Activated CD8-positive, alpha-beta T cell treated with anti-CD3 and anti-CD28 coated beads, Interleukin-2, amount 10 ng/mL, durations not matched to agents 7 days and 5 days (primary cell): ENCODE data around the gene KRAS. TPM values are rescaled to one million over a fixed set of nuclear protein-coding genes. Genes with fewer than 3 reads are reported as not detected.
A peak's percentile ranks its signal among the peaks of the same experiment; 100 is the strongest.

Source experiments
- ATAC-seq: fragments of 150-1000 bp; cut with Tn5 transposase; one replicate; pipeline ENCODE4 v1.10.0; 2021; ENCODE audit warnings: moderate library complexity
- CTCF ChIA-PET: fragments of 350-600 bp; sonication (Branson Sonifier 250); formaldehyde crosslinking; loops from one replicate; lab custom pipeline; 2021; ENCODE audit warnings: antibody characterized with exemption; lab: Charles Lee
- POLR2A ChIA-PET: fragments of 350-600 bp; sonication (Branson Sonifier 250); formaldehyde crosslinking; loops from one replicate; lab custom pipeline; 2021; ENCODE audit warnings: antibody characterized with exemption; lab: Charles Lee
- DNase-seq: peaks from one replicate; pipeline ENCODE4 v3.0.0-alpha.2; 2020
- H3K27ac Mint-ChIP-seq: one replicate; pipeline ENCODE4 v1.8.0; 2021; ENCODE audit warnings: mild to moderate bottlenecking, mixed read lengths
- H3K27me3 Mint-ChIP-seq: one replicate; pipeline ENCODE4 v1.8.0; 2021; ENCODE audit warnings: low read depth, mixed read lengths
- H3K36me3 Mint-ChIP-seq: one replicate; pipeline ENCODE4 v1.8.0; 2021; ENCODE audit warnings: low read depth, mixed read lengths
- H3K4me1 Mint-ChIP-seq: one replicate; pipeline ENCODE4 v1.8.0; 2021; ENCODE audit warnings: low read depth, mixed read lengths
- H3K4me3 Mint-ChIP-seq: one replicate; pipeline ENCODE4 v1.8.0; 2021; ENCODE audit warnings: mild to moderate bottlenecking, mixed read lengths
- H3K9me3 Mint-ChIP-seq: one replicate; pipeline ENCODE4 v1.8.0; 2022; ENCODE audit warnings: mixed read lengths; ENCODE audit not compliant: insufficient read depth
- total RNA-seq, 2 experiments: library from RNA; stranded (reverse); gene quantifications; one replicate each; pipeline ENCODE4 v1.2.3, GENCODE V29; 2021

KRAS gene
- total RNA-seq, 2 experiments from 2014 or later = 33.4 to 37.6 TPM

GRCh38 chr12:25194722-25195055 is 56.0 kb downstream of the KRAS start:
- POLR2A ChIA-PET = interaction anchor here (1.1 to 3.0 kb wide), 4 partner anchors 12 to 194 kb away, joined by 3 to 7 read pairs (median 3); partner anchors contain the start of gene KRAS
- peak overlapping the region; percentile 88 for H3K27ac Mint-ChIP-seq
- peaks cover 19% of the 10 kb centered on the region for H3K4me1 Mint-ChIP-seq
- CTCF ChIA-PET = interaction anchor here (0.9 to 2.4 kb wide), 5 partner anchors 10 to 384 kb away, joined by 3 to 12 read pairs (median 4); no protein-coding TSS in a partner anchor
- DNase-seq = no peak
- peaks cover 2% of the 10 kb centered on the region for H3K36me3 Mint-ChIP-seq
- H3K27me3 Mint-ChIP-seq = no peaks in the 10 kb centered on the region
- H3K4me3 Mint-ChIP-seq = peak overlapping the region; percentile 93
- no peak for ATAC-seq
- H3K9me3 Mint-ChIP-seq = no peaks in the 10 kb centered on the region

DNA sequence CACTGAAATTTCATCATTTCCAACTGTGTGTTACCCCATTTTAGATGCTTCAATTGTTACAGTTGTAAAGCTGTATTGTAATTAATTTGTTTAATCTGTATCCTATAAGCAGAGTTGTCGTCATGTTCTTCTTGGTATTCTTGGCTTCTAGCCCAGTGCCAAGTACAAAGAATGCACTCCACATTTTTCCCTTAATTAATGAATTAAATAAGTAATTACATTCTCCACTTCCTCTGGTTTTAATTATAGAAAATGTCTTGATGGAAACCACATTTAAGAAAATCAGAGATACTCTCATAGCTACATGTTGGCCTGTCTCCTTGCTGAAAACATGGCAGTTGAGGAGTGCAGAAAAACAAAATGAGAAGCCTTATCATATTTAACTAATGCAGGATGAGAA is 56.5 kb downstream of the KRAS start:
- Mint-ChIP-seq H3K36me3 (no peaks in the 10 kb centered on the region), H3K4me3 (peak overlapping the region; percentile 93), H3K27ac (peak overlapping the region; percentile 88), H3K4me1 (peaks cover 19% of the 10 kb centered on the region), H3K27me3 (no peaks in the 10 kb centered on the region), H3K9me3 (no peaks in the 10 kb centered on the region)
- CTCF ChIA-PET = interaction anchor here (1.1 to 2.4 kb wide), 3 partner anchors 9 to 383 kb away, joined by 3 to 12 read pairs (median 4); no protein-coding TSS in a partner anchor
- POLR2A ChIA-PET = interaction anchor here (1.1 to 3.0 kb wide), 4 partner anchors 13 to 195 kb away, joined by 3 to 7 read pairs (median 3); partner anchors contain the start of gene KRAS
- DNase-seq = no peak
- no peak for ATAC-seq

DNA sequence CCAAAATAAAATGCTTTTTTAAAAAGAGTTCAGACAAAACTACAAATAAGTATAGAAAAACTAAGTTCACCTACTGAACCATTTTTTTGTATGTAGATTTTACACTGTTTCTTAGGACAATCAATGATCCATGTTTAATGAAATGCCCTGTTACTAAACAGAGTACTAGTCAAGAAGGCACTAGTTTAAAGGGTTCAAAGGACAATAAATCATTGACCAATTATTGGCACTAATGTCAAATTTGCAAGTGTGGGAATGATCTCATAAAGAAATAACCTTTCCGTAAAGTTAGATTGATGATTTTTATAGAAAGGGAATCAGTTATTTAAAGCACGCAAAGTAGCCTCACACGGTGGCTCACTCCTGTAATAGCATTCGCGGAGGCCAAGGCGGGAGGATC is 59.9 kb downstream of the KRAS start:
- no peaks in the 10 kb centered on the region for H3K9me3 Mint-ChIP-seq
- CTCF ChIA-PET = no interaction called here
- no peak overlapping the region for H3K27ac Mint-ChIP-seq
- POLR2A ChIA-PET = no interaction called here
- no peak overlapping the region for H3K4me3 Mint-ChIP-seq
- peaks cover 28% of the 10 kb centered on the region for H3K4me1 Mint-ChIP-seq
- no peak for DNase-seq
- no peaks in the 10 kb centered on the region for H3K27me3 Mint-ChIP-seq
- no peaks in the 10 kb centered on the region for H3K36me3 Mint-ChIP-seq
- ATAC-seq = no peak

- Mint-ChIP-seq H3K4me3 (no peak overlapping the region), H3K4me1 (peaks cover 22% of the 10 kb centered on the region), H3K27me3 (no peaks in the 10 kb centered on the region), H3K27ac (no peak overlapping the region), H3K36me3 (no peaks in the 10 kb centered on the region), H3K9me3 (no peaks in the 10 kb centered on the region)
- CTCF ChIA-PET = interaction anchor here (1.3 kb wide), 1 partner anchor 195 kb away, joined by 3 read pairs; no protein-coding TSS in a partner anchor
- POLR2A ChIA-PET = no interaction called here
- no peak for DNase-seq
- ATAC-seq = no peak
Observed at GRCh38 chr12:25189656-25190055, 61.1 kb downstream of the KRAS start.

- no peak overlapping the region for H3K4me3 Mint-ChIP-seq
- H3K27me3 Mint-ChIP-seq = no peaks in the 10 kb centered on the region
- ChIA-PET POLR2A (interaction anchor here (0.7 kb wide), 1 partner anchor 333 kb away, joined by 3 read pairs; no protein-coding TSS in a partner anchor), CTCF (no interaction called here)
- H3K36me3 Mint-ChIP-seq = no peaks in the 10 kb centered on the region
- ATAC-seq = no peak
- peaks cover 17% of the 10 kb centered on the region for H3K4me1 Mint-ChIP-seq
- H3K9me3 Mint-ChIP-seq = no peaks in the 10 kb centered on the region
- DNase-seq = no peak
- no peak overlapping the region for H3K27ac Mint-ChIP-seq
Observed at GRCh38 chr12:25187781-25188180, 62.9 kb downstream of the KRAS start.

- Mint-ChIP-seq H3K9me3 (no peaks in the 10 kb centered on the region), H3K4me3 (peak overlapping the region; percentile 61), H3K36me3 (no peaks in the 10 kb centered on the region), H3K27ac (peak overlapping the region; percentile 80), H3K27me3 (no peaks in the 10 kb centered on the region), H3K4me1 (peaks cover 17% of the 10 kb centered on the region)
- ChIA-PET POLR2A (interaction anchor here (0.7 kb wide), 1 partner anchor 332 kb away, joined by 3 read pairs; no protein-coding TSS in a partner anchor), CTCF (interaction anchor here (1.0 to 1.1 kb wide), 2 partner anchors 32 to 34 kb away, joined by 3 to 4 read pairs; no protein-coding TSS in a partner anchor)
- ATAC-seq = peak; percentile 90
- peak; percentile 38 for DNase-seq
Observed at GRCh38 chr12:25186788-25187402, 63.8 kb downstream of the KRAS start.

DNA sequence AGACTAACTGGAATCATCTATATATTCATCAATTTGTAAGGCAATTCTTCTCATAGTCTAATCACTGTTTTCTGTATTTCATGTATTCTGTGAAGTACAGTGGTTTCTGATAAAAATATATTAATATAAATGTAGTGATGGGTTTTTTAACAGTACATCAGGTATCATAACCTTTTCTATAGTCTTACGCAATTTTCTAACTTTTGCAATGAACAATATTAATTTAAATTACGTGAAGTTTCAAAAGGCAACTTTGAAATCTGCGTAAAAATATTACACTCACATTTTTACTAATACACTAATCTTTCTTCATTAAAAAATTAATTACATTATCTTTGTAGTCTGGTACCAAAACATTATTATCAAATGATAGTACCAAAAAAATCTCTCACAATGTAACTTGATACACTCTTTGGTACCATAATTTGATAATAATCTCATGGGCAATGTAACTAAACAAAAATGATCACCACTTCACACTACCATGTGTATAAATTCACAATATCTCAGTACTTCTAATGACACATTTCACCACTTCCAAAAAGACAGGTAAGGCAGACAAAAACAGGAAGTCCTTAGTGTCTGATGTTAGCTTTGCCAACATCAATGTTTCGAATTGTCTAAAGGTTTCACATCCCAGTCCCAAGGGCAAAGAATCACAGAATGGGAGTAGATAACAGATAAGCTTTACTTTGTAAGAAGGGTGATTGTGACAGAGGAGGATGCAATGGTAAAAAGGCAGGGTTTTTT is 64.5 kb downstream of the KRAS start:
- H3K27ac Mint-ChIP-seq = peak overlapping the region; percentile 80
- peak; percentile 40 for ATAC-seq
- H3K4me1 Mint-ChIP-seq = peaks cover 17% of the 10 kb centered on the region
- CTCF ChIA-PET = interaction anchor here (1.0 to 1.1 kb wide), 2 partner anchors 32 to 33 kb away, joined by 3 to 4 read pairs; no protein-coding TSS in a partner anchor
- no peaks in the 10 kb centered on the region for H3K27me3 Mint-ChIP-seq
- DNase-seq = no peak
- H3K36me3 Mint-ChIP-seq = no peaks in the 10 kb centered on the region
- POLR2A ChIA-PET = no interaction called here
- no peaks in the 10 kb centered on the region for H3K9me3 Mint-ChIP-seq
- H3K4me3 Mint-ChIP-seq = no peak overlapping the region

DNA sequence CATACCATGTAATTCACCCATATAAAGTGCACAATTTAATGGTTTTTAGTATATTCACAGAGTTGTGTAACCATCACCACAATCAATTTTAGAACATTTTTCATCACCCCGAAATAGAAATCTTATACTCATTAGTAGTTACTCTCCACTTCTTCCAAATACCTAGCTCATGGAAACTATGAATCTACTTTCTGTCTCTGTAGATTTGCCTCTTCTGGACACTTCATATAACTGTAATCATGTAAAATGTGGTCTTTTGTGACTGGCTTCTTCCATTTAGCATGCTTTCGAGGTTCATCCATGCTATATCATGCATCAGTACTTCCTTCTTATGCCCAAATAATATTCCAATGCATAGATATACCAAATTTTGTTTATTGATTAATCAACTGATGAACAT is 66.6 kb downstream of the KRAS start:
- ATAC-seq (no peak), DNase-seq (no peak)
- ChIA-PET CTCF (interaction anchor here (1.4 to 1.7 kb wide), 2 partner anchors 11 to 29 kb away, joined by 4 to 11 read pairs; partner anchors contain the start of genes DNAI7 and ETFRF1), POLR2A (no interaction called here)
- H3K9me3 Mint-ChIP-seq = no peaks in the 10 kb centered on the region
- no peaks in the 10 kb centered on the region for H3K36me3 Mint-ChIP-seq
- H3K27ac Mint-ChIP-seq = no peak overlapping the region
- no peak overlapping the region for H3K4me3 Mint-ChIP-seq
- peaks cover 17% of the 10 kb centered on the region for H3K4me1 Mint-ChIP-seq
- H3K27me3 Mint-ChIP-seq = no peaks in the 10 kb centered on the region

DNA sequence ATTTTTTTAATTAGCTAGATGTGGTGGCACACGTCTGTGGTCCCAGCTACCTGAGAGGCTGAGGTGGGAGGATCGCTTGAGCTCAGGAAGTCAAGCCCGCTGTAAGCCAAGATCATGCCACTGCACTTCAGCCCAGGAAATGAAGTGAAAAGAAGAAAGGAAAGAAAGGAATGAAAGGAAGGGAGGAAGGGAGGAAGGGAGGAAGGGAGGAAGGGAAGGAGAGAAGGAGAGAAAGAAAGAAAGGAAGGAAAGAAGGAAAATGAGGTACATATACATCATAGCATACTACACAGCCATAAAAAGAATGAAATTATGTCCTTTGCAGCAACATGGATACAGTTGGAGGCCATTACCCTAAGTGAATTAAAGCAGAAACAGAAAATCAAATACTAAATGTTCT is 68.0 kb downstream of the KRAS start:
- Mint-ChIP-seq H3K27ac (no peak overlapping the region), H3K9me3 (no peaks in the 10 kb centered on the region), H3K4me3 (no peak overlapping the region), H3K4me1 (peaks cover 16% of the 10 kb centered on the region), H3K27me3 (no peaks in the 10 kb centered on the region), H3K36me3 (no peaks in the 10 kb centered on the region)
- ChIA-PET CTCF (no interaction called here), POLR2A (interaction anchor here (0.6 kb wide), 3 partner anchors 73 to 716 kb away, joined by 3 to 6 read pairs (median 4); no protein-coding TSS in a partner anchor)
- ATAC-seq (no peak), DNase-seq (no peak)

- ATAC-seq (no peak), DNase-seq (no peak)
- no peak overlapping the region for H3K4me3 Mint-ChIP-seq
- H3K27me3 Mint-ChIP-seq = peaks cover 3% of the 10 kb centered on the region
- H3K27ac Mint-ChIP-seq = no peak overlapping the region
- H3K36me3 Mint-ChIP-seq = no peaks in the 10 kb centered on the region
- H3K9me3 Mint-ChIP-seq = no peaks in the 10 kb centered on the region
- POLR2A ChIA-PET = no interaction called here
- CTCF ChIA-PET = no interaction called here
- H3K4me1 Mint-ChIP-seq = no peaks in the 10 kb centered on the region
Observed at GRCh38 chr12:25162866-25163265, 87.9 kb downstream of the KRAS start.

DNA sequence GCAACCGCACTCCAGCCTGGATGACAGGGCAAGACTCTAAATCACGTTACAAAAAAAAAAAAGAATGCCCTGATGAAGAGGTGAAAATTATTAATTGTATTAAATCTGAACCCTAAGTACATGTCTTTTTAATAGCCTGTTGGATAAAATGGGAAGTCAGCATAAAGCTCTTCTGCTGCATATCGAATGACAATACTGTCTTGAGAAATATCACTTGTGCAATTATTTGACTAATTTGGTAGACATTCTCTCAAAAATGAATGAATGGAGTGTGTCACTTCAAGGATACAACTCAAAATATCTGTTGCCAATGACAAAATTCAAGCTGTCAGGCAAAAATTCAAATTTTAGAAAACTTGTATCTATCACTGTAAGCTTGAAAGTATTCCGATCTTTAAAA is 94.7 kb downstream of the KRAS start:
- Mint-ChIP-seq H3K4me1 (peaks cover 6% of the 10 kb centered on the region), H3K27ac (no peak overlapping the region), H3K36me3 (no peaks in the 10 kb centered on the region), H3K27me3 (peaks cover 3% of the 10 kb centered on the region), H3K9me3 (no peaks in the 10 kb centered on the region), H3K4me3 (no peak overlapping the region)
- DNase-seq (no peak), ATAC-seq (no peak)
- ChIA-PET CTCF (interaction anchor here (0.6 to 3.2 kb wide), 7 partner anchors 14 to 295 kb away, joined by 3 to 32 read pairs (median 8); partner anchors contain the start of genes DNAI7 and ETFRF1), POLR2A (no interaction called here)
